Caco-2 (cell line): ENCODE measurements around the gene CATSPERZ. TPM values are rescaled to one million over a fixed set of nuclear protein-coding genes. Genes with fewer than 3 reads are reported as not detected.

Experiments used
- BruUV-seq: library from RNA; stranded (reverse); fragments of 400-500 nt; replicated peaks from 2 replicates; lab custom pipeline; 2021; lab: Mats Ljungman, UMichigan
- CTCF ChIA-PET: fragments of 300-600 bp; sonication (Branson Sonifier 250); formaldehyde crosslinking; loops from one replicate; lab custom pipeline; 2022; ENCODE audit warnings: antibody characterized with exemption; lab: Charles Lee
- POLR2A ChIA-PET: fragments of 300-600 bp; sonication (Branson Sonifier 250); formaldehyde crosslinking; loops from one replicate; lab custom pipeline; 2022; ENCODE audit warnings: antibody characterized with exemption; lab: Charles Lee
- DNase-seq, 2 experiments: peaks; one replicate each; pipeline versions ENCODE4 v3.0.0 to v3.0.0-alpha.2; 2020 to 2022
- H3K27me3 ChIP-seq: replicated peaks from 2 replicates; pipeline ENCODE4 v1.6.0; 2011; ENCODE audit warnings: low read length; ENCODE audit not compliant: control insufficient read depth, insufficient read depth
- H3K36me3 ChIP-seq: 2 replicates; pipeline ENCODE4 v1.5.1; 2011; ENCODE audit warnings: low read length; ENCODE audit not compliant: control insufficient read depth, insufficient read depth
- H3K4me1 ChIP-seq: fragments of 250-450 bp; sonication (Bioruptor Pico); 2 replicates; pipeline ENCODE4 v1.5.1; 2020; ENCODE audit warnings: mild to moderate bottlenecking
- H3K4me3 ChIP-seq: 2 replicates; pipeline ENCODE4 v1.5.1; 2011; ENCODE audit warnings: low read depth, mild to moderate bottlenecking, control low read depth, low read length
- H3K9me3 ChIP-seq: fragments of 250-450 bp; sonication (Bioruptor Pico); 2 replicates; pipeline ENCODE4 v1.5.1; 2020; ENCODE audit warnings: mild to moderate bottlenecking, moderate library complexity
- H3K27ac Mint-ChIP-seq: one replicate; pipeline ENCODE4 v1.8.0; 2022; ENCODE audit warnings: mixed read lengths; ENCODE audit not compliant: unreplicated experiment
- H3K27me3 Mint-ChIP-seq: one replicate; pipeline ENCODE4 v1.8.0; 2022; ENCODE audit warnings: mixed read lengths; ENCODE audit not compliant: insufficient read depth, unreplicated experiment
- H3K36me3 Mint-ChIP-seq: one replicate; pipeline ENCODE4 v1.8.0; 2022; ENCODE audit warnings: mild to moderate bottlenecking, mixed read lengths; ENCODE audit not compliant: insufficient read depth, unreplicated experiment
- H3K4me1 Mint-ChIP-seq: one replicate; pipeline ENCODE4 v1.8.0; 2022; ENCODE audit warnings: low read depth, mixed read lengths; ENCODE audit not compliant: unreplicated experiment
- H3K4me3 Mint-ChIP-seq: one replicate; pipeline ENCODE4 v1.8.0; 2022; ENCODE audit warnings: mild to moderate bottlenecking, moderate library complexity, mixed read lengths; ENCODE audit not compliant: unreplicated experiment
- H3K9me3 Mint-ChIP-seq: one replicate; pipeline ENCODE4 v1.8.0; 2022; ENCODE audit warnings: mixed read lengths; ENCODE audit not compliant: unreplicated experiment
- intact Hi-C: fragments of 100-400 bp; cut with micrococcal nuclease; formaldehyde crosslinking; loops from one replicate; pipeline ENCODE4 v1.10.0; 2022; ENCODE audit not compliant: unreplicated experiment
- total RNA-seq: library from RNA; stranded (reverse); gene quantifications from 2 replicates; pipeline ENCODE4 v1.2.3, GENCODE V29; 2022
- TF ChIP-seq, protein P1 (sequence below), 2 experiments: fragments of 200-600 bp in 1 of 2; IDR thresholded peaks; 1 replicate in 1 of 2; 2 replicates in 1 of 2; pipeline versions ENCODE4 v1.5.1 to v1.8.0; 2011 to 2022; ENCODE audit warnings: antibody characterized with exemption in 1 of 2, control low read depth in 1 of 2, inconsistent platforms in 1 of 2, low read depth in 1 of 2, low read length in 1 of 2, mild to moderate bottlenecking in 1 of 2, moderate library complexity in 1 of 2; ENCODE audit not compliant: insufficient read depth in 1 of 2, severe bottlenecking in 1 of 2, unreplicated experiment in 1 of 2

CATSPERZ gene
- total RNA-seq, 1 experiment from 2014 or later = 12.8 TPM

DNA sequence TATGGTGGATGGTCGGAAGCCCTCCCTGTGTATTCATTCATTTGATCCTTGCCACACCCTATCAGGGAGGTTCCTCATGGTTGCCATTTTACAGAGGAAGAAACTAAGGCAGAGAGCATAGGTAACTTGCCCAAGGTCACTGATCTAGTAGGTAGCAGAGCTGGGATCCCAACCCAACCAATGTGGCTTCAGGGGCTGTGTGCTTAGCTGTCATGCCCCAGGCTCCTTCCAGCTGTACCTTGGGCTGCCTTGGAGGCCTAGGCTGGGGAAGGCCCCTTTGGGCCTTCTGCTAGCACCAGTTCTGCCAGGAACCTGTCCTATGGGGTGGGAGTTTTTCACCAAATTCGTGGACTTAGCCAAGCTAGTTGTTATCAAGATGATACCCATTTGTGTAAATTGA is 24.3 kb upstream of the CATSPERZ start:
- Histone ChIP-seq H3K36me3 (peaks cover 2% of the 10 kb centered on the region), H3K9me3 (no peaks in the 10 kb centered on the region), H3K4me1 (peaks cover 6% of the 10 kb centered on the region), H3K27me3 (no peaks in the 10 kb centered on the region), H3K4me3 (no peak overlapping the region)
- Mint-ChIP-seq H3K9me3 (no peaks in the 10 kb centered on the region), H3K27me3 (no peaks in the 10 kb centered on the region), H3K27ac (no peak overlapping the region), H3K4me3 (no peak overlapping the region), H3K36me3 (peaks cover 33% of the 10 kb centered on the region), H3K4me1 (no peaks in the 10 kb centered on the region)
- intact Hi-C loops = no loop called here
- ChIA-PET POLR2A (no interaction called here), CTCF (interaction anchor here (1.8 kb wide), 1 partner anchor 25 kb away, joined by 5 read pairs; no protein-coding TSS in a partner anchor)
- TF ChIP-seq, protein P1, sequence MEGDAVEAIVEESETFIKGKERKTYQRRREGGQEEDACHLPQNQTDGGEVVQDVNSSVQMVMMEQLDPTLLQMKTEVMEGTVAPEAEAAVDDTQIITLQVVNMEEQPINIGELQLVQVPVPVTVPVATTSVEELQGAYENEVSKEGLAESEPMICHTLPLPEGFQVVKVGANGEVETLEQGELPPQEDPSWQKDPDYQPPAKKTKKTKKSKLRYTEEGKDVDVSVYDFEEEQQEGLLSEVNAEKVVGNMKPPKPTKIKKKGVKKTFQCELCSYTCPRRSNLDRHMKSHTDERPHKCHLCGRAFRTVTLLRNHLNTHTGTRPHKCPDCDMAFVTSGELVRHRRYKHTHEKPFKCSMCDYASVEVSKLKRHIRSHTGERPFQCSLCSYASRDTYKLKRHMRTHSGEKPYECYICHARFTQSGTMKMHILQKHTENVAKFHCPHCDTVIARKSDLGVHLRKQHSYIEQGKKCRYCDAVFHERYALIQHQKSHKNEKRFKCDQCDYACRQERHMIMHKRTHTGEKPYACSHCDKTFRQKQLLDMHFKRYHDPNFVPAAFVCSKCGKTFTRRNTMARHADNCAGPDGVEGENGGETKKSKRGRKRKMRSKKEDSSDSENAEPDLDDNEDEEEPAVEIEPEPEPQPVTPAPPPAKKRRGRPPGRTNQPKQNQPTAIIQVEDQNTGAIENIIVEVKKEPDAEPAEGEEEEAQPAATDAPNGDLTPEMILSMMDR (IDR thresholded peaks at IDR 0.05; ENCODE audit: insufficient read depth in 1 of 2, low read depth in 1 of 2, low read length in 1 of 2, severe bottlenecking in 1 of 2, unreplicated experiment in 1 of 2) = no peak
- DNase-seq = no peak
- no TSS peak for BruUV-seq

DNA sequence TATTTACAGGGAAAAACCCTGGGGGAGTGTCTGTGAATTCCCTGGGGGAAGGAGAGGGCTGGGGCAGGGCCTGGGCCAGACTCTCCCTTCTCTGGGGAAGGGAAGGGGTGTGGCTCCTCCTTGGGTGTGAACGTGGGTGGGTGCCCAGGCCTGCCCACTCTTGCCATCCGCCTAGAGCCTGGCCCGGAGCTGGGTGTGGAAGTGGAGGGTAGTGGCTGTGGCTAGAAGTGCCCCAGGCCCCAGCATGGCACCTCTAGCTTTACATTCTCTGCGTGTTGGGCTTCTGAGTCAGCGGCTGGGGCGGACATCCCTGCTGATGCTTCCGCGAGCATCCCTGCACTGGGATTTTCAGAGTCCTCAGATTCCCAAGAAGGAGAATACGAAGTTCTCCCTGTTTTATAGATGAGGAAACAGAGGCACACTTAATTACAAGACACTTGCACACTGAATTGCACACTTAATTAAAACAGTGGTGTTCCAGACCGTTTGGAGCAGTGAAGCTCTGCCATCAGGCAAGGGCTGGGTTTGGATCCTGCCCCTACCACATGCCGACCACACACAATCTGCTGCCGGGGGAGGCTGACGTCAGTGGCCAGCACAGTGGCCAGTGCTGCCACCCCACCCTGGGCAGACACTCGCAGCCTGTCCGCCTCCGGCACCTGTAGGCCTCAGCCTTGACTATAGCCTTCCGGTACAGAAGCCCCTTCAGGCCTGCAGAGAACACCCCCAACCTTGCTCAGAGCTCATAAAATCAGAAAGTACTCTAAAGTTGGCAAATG is 23.3 kb upstream of the CATSPERZ start:
- peaks cover 4% of the 10 kb centered on the region for H3K4me1 Mint-ChIP-seq
- BruUV-seq = no TSS peak
- DNase-seq = no peak
- peaks cover 23% of the 10 kb centered on the region for H3K36me3 Mint-ChIP-seq
- H3K4me3 Mint-ChIP-seq = no peak overlapping the region
- intact Hi-C loops = no loop called here
- H3K36me3 ChIP-seq = peaks cover 2% of the 10 kb centered on the region
- H3K27me3 ChIP-seq = no peaks in the 10 kb centered on the region
- H3K9me3 ChIP-seq = no peaks in the 10 kb centered on the region
- no peaks in the 10 kb centered on the region for H3K27me3 Mint-ChIP-seq
- no peak overlapping the region for H3K4me3 ChIP-seq
- POLR2A ChIA-PET = no interaction called here
- peaks cover 1% of the 10 kb centered on the region for H3K4me1 ChIP-seq
- H3K9me3 Mint-ChIP-seq = no peaks in the 10 kb centered on the region
- H3K27ac Mint-ChIP-seq = no peak overlapping the region
- CTCF ChIA-PET = no interaction called here
- TF ChIP-seq, protein P1 (IDR thresholded peaks at IDR 0.05; ENCODE audit: insufficient read depth in 1 of 2, low read depth in 1 of 2, low read length in 1 of 2, severe bottlenecking in 1 of 2, unreplicated experiment in 1 of 2) = no peak

DNA sequence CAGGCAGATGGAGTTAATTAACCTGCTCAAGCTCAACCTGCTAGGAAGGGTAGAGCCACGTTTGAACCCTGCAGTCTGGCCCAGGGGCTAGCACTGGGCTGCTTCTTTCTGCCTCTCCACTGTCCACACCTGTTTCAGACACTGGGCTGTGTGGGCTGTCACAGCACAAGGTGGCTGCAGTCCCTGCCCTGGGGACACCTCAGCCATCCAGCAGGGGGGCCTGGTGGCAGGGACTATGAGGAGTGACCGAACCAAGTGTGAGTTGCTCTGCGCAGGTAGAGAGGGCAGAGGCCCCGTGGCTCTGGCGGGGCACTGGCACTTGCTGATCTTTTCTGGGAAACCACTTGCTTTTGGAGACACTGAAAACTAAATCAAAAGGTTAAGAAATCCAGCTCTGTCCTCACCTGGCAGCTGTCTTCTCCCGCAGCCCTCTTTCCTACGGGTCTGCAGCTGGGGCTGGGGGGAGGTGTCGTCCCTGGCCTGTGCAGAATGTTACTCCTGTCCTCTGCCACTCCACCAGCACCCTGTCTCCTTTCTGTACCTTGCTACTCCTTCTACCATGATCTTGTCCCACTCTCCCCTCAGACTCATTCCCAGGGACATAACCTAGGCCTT is 21.5 kb upstream of the CATSPERZ start:
- Histone ChIP-seq H3K9me3 (no peaks in the 10 kb centered on the region), H3K36me3 (peaks cover 2% of the 10 kb centered on the region), H3K27me3 (no peaks in the 10 kb centered on the region), H3K4me1 (no peaks in the 10 kb centered on the region), H3K4me3 (no peak overlapping the region)
- intact Hi-C loops = no loop called here
- ChIA-PET CTCF (interaction anchor here (1.0 to 1.3 kb wide), 2 partner anchors 8 to 22 kb away, joined by 4 read pairs; no protein-coding TSS in a partner anchor), POLR2A (no interaction called here)
- Mint-ChIP-seq H3K27me3 (no peaks in the 10 kb centered on the region), H3K27ac (no peak overlapping the region), H3K9me3 (no peaks in the 10 kb centered on the region), H3K4me3 (no peak overlapping the region), H3K36me3 (peaks cover 21% of the 10 kb centered on the region), H3K4me1 (peaks cover 4% of the 10 kb centered on the region)
- DNase-seq = no peak
- TF ChIP-seq, protein P1 (IDR thresholded peaks at IDR 0.05; ENCODE audit: insufficient read depth in 1 of 2, low read depth in 1 of 2, low read length in 1 of 2, severe bottlenecking in 1 of 2, unreplicated experiment in 1 of 2) = no peak
- no TSS peak for BruUV-seq
